ENCODE measurements around the gene SCYGR5. TPM values are rescaled to one million over a fixed set of nuclear protein-coding genes. Genes with fewer than 3 reads are reported as not detected.

SCYGR5 gene
- total RNA-seq, 1 donor from 2014 or later: not detected

GRCh38 chr2:227706859-227707258 lies 40.3 kb downstream of the SCYGR5 start:
- Mint-ChIP-seq H3K36me3 (ENCODE audit: unreplicated experiment) (no peaks in the 10 kb centered on the region), H3K27me3 (ENCODE audit: unreplicated experiment) (peaks cover 3% of the 10 kb centered on the region), H3K4me3 (ENCODE audit: unreplicated experiment) (no peak overlapping the region), H3K9me3 (ENCODE audit: unreplicated experiment) (no peaks in the 10 kb centered on the region), H3K4me1 (ENCODE audit: low read depth, unreplicated experiment) (no peaks in the 10 kb centered on the region), H3K27ac (ENCODE audit: unreplicated experiment) (no peak overlapping the region)
- no peak for DNase-seq
- no peak for TF ChIP-seq CTCF (IDR thresholded peaks at IDR 0.05; ENCODE audit: partially characterized antibody, unreplicated experiment)

GRCh38 chr2:227707390-227707789 lies 40.8 kb downstream of the SCYGR5 start:
- peaks cover 1% of the 10 kb centered on the region for H3K9me3 Mint-ChIP-seq (ENCODE audit: unreplicated experiment)
- no peak overlapping the region for H3K4me3 Mint-ChIP-seq (ENCODE audit: unreplicated experiment)
- no peak for TF ChIP-seq CTCF (IDR thresholded peaks at IDR 0.05; ENCODE audit: partially characterized antibody, unreplicated experiment)
- peaks cover 3% of the 10 kb centered on the region for H3K27me3 Mint-ChIP-seq (ENCODE audit: unreplicated experiment)
- H3K36me3 Mint-ChIP-seq (ENCODE audit: unreplicated experiment): no peaks in the 10 kb centered on the region
- H3K4me1 Mint-ChIP-seq (ENCODE audit: low read depth, unreplicated experiment): no peaks in the 10 kb centered on the region
- no peak for DNase-seq
- H3K27ac Mint-ChIP-seq (ENCODE audit: unreplicated experiment): no peak overlapping the region

- peaks cover 3% of the 10 kb centered on the region for H3K9me3 Mint-ChIP-seq (ENCODE audit: unreplicated experiment)
- H3K27me3 Mint-ChIP-seq (ENCODE audit: unreplicated experiment): peaks cover 3% of the 10 kb centered on the region
- DNase-seq: no peak
- no peaks in the 10 kb centered on the region for H3K4me1 Mint-ChIP-seq (ENCODE audit: low read depth, unreplicated experiment)
- H3K27ac Mint-ChIP-seq (ENCODE audit: unreplicated experiment): no peak overlapping the region
- no peaks in the 10 kb centered on the region for H3K36me3 Mint-ChIP-seq (ENCODE audit: unreplicated experiment)
- no peak overlapping the region for H3K4me3 Mint-ChIP-seq (ENCODE audit: unreplicated experiment)
- no peak for TF ChIP-seq CTCF (IDR thresholded peaks at IDR 0.05; ENCODE audit: partially characterized antibody, unreplicated experiment)
These were observed 44.4 kb downstream of the SCYGR5 start for GRCh38 chr2:227710986-227711385.

- H3K4me1 Mint-ChIP-seq (ENCODE audit: low read depth, unreplicated experiment): no peaks in the 10 kb centered on the region
- H3K27ac Mint-ChIP-seq (ENCODE audit: unreplicated experiment): no peak overlapping the region
- no peak for TF ChIP-seq CTCF (IDR thresholded peaks at IDR 0.05; ENCODE audit: partially characterized antibody, unreplicated experiment)
- H3K4me3 Mint-ChIP-seq (ENCODE audit: unreplicated experiment): no peak overlapping the region
- no peak for DNase-seq
- H3K36me3 Mint-ChIP-seq (ENCODE audit: unreplicated experiment): no peaks in the 10 kb centered on the region
- H3K9me3 Mint-ChIP-seq (ENCODE audit: unreplicated experiment): peaks cover 3% of the 10 kb centered on the region
- H3K27me3 Mint-ChIP-seq (ENCODE audit: unreplicated experiment): peaks cover 3% of the 10 kb centered on the region
These were observed 46.7 kb downstream of the SCYGR5 start for GRCh38 chr2:227713291-227713690.

- peaks cover 3% of the 10 kb centered on the region for H3K27me3 Mint-ChIP-seq (ENCODE audit: unreplicated experiment)
- H3K4me3 Mint-ChIP-seq (ENCODE audit: unreplicated experiment): no peak overlapping the region
These were observed 49.9 kb downstream of the SCYGR5 start for GRCh38 chr2:227716501-227716900.

More at GRCh38 chr2:227716501-227716900, 49.9 kb downstream of the SCYGR5 start:
- no peak overlapping the region for H3K27ac Mint-ChIP-seq (ENCODE audit: unreplicated experiment)
- DNase-seq: no peak
- H3K36me3 Mint-ChIP-seq (ENCODE audit: unreplicated experiment): no peaks in the 10 kb centered on the region
- H3K9me3 Mint-ChIP-seq (ENCODE audit: unreplicated experiment): peaks cover 4% of the 10 kb centered on the region
- H3K4me1 Mint-ChIP-seq (ENCODE audit: low read depth, unreplicated experiment): no peaks in the 10 kb centered on the region
- no peak for TF ChIP-seq CTCF (IDR thresholded peaks at IDR 0.05; ENCODE audit: partially characterized antibody, unreplicated experiment)

Other genes starting within 250 kb of the SCYGR5 start
- gene AGFG1, start 194.6 kb upstream of the SCYGR5 start, total RNA-seq (ENCODE audit: unreplicated experiment): 108 TPM
- not detected for gene SCYGR2, start 67.9 kb upstream of the SCYGR5 start, total RNA-seq (ENCODE audit: unreplicated experiment)
- not detected for gene SCYGR3, start 52.0 kb upstream of the SCYGR5 start, total RNA-seq (ENCODE audit: unreplicated experiment)
- gene SCYGR4, start 49.3 kb upstream of the SCYGR5 start, total RNA-seq (ENCODE audit: unreplicated experiment): not detected
- 1.7 TPM for gene SLC19A3, start 51.2 kb downstream of the SCYGR5 start, total RNA-seq (ENCODE audit: unreplicated experiment)
- not detected for gene SCYGR6, start 58.0 kb downstream of the SCYGR5 start, total RNA-seq (ENCODE audit: unreplicated experiment)
- gene SCYGR7, start 61.5 kb downstream of the SCYGR5 start, total RNA-seq (ENCODE audit: unreplicated experiment): not detected
- gene SCYGR8, start 79.1 kb downstream of the SCYGR5 start, total RNA-seq (ENCODE audit: unreplicated experiment): not detected
- not detected for gene CCL20, start 147.0 kb downstream of the SCYGR5 start, total RNA-seq (ENCODE audit: unreplicated experiment)
- gene DAW1, start 204.8 kb downstream of the SCYGR5 start, total RNA-seq (ENCODE audit: unreplicated experiment): not detected